Stimulated activated CD8-positive, alpha-beta memory T cell treated with anti-CD3 and anti-CD28 coated beads, Interleukin-12 subunit alpha, Interleukin-12 subunit beta, amount 100 ng/mL, for 1 hour (primary cell): ENCODE results near the gene IER5L.
"Not testable (repeated sequence)": the region's sequence is repeated elsewhere in the genome, so short reads cannot be mapped to it uniquely, and the experiment has no call there.

Experiments
- DNase-seq: peaks from one replicate; pipeline ENCODE4 v3.0.0-alpha.2; 2020; ENCODE audit warnings: low read depth

Gene IER5L

DNA sequence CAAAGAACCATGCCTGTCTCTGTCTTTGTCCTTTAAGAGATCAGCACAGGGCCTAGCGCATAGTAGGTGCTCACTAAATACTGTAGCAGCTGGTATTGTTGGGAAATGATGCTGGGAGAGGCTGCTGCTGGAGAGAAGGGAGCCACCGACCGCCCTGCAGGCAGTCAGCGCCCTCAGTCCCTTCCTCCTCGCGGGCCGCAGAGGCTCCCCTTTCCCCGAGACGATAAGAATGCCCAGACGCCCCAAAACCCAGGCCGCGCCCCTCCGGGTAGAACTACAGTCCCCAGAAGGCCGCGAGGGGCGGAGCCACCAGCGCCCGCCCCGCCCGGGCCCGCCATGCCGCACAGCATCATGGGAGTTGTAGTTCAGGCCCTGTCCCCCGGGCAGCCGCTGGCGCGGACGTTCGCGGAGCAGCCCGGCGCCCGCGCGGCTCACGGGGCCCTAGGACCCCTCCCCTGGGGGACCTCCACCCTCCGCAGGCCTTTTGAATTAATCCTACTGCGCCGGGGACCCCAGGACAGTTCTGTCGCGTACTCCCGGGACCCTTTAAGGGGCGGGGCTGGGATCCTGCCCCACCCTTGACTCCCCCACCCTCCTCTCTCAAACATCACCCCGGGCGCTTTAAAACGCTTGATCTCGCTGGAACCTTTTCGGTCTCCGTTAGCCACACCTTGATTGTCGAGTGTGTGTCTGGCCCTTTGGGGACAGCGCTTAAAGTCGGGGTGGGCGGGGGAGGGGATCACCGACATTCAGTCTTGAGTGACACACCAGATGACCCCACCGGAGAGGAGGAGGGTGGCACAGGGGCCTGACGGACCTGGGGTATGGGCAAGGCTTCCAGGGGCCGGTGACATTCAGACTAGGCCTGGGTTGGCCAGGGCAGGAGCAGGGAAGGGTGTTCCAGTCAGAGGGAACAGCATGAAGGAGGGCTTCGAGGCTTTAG lies 24.8 kb upstream of the IER5L start:
- DNase-seq = peak; percentile 80

DNA sequence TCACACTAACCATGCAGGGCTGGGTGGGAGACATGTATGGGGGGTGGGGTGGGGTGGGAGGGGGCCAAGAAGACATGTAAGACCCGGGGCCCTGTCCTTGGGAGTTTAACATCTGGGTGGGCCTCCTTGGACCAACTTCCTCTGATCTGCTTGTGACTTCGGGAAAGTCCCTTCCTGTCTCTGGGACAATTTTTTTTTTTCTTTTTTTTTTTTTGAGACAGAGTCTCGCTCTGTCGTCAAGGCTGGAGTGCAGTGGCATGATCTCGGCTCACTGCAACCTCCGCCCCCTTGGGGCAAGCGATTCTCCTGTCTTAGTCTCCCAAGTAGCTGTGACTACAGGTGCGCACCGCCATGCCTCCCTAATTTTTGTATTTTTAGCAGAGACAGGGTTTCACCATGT lies 23.8 kb upstream of the IER5L start:
- no peak for DNase-seq

DNA sequence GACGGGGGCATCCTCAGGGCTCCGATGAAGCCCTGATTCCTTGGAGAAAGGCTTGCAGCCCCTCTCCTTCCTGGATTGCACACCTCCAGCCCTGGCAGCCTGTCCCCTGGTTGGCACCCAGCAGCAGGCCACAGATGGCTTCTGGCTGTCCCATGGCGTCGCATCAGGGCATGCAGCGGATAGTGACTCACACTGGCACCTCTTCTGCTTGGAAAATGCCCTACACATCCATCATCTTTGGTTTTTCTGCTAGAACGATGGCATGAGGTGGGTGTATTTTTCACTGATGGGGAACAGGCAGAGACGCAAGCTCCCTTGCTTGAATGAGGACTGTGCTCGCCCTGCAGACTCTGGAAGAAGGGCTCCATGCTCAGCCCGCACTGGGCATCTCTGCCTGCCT lies 23.2 kb upstream of the IER5L start:
- DNase-seq = no peak

DNA sequence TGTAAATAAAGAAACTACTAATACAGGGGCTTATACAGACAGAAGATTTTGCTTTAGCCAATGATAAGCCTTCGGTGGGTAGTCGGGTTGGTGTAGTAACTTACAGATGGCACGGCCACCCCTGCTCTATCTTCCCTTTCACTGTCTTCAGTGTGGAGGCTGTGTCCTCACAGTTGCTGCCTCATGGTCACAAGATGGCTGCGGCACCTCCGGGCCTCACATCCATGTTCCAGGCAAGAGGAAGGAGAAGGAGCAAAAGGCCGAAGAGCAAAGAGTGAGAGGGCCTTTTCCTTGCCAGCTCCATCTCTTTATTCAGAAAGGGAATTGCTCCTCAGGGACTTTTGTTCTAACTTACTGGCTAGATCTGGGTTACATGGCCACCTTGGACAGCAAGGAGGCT lies 22.2 kb upstream of the IER5L start:
- DNase-seq = no peak

DNA sequence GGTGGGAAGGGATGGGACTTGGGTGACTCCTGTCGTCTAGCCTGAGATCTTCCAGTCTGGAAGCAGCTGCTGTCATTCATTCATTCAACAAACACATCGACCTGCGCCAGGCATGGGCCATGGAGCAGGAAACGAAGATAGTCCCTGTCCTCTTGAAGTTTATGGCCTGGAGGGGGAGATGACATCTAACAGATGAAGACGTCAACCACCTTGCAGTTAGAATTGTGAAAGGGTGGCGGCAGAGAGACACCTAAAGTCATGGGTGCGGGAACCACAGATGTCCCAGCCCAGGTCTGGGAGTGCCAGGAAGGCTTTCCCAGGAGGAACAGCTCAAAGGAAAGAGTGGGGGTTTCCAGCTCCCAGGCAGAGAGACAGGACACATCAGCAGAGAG lies 21.0 kb upstream of the IER5L start:
- DNase-seq = no peak

DNA sequence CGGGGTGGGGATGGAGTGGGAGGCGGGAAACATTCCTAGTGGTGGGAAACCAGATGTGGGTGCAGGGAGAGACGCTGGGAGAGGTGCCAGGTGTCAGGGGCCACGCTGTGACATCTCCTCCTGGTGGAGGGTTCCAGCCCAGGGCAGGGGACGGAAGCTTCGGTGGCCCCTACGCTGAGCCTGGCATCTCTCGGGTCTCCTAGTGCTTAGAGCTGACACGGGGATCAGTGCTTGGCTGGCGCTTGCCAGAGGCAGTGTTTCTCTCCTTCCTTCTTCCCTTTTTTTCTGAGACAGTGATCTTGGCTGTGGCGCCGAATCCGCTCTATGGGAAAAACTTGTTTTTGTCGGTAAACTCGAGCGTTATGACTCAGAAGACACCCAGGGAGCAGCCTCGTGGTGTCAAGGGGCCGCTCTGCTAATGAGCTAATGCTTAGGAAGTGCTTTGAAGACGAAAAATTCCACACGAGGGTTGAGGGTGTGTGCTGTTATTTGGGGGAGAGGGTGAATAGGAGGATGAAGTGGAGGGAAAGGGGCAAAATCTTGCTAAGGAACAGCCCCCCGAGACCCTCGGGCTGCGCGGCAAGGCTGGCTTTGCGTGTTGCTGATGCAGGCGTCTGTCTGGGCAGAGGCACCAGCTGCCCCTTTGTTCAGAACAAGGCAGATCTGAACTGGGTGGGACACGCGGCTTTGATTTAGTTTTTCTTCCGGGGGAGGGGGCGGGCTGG lies 20.4 kb upstream of the IER5L start:
- no peak for DNase-seq

DNA sequence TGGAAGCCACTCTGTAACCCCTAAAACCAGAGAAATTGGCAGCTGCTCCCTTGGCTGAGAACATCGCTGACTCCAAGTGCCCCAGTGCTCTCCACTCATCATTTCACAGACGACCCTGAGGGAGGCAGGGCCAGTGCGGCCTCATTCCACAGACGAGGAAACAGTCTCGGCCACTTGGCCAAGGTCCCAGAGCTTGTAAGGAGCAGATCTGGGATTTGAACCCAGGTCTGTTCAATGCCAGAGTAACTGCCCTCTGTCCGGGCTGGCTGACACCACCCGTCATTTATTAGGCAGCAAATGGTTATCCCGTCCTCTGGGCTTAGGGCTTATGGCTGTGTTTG lies 19.9 kb upstream of the IER5L start:
- DNase-seq = no peak

DNA sequence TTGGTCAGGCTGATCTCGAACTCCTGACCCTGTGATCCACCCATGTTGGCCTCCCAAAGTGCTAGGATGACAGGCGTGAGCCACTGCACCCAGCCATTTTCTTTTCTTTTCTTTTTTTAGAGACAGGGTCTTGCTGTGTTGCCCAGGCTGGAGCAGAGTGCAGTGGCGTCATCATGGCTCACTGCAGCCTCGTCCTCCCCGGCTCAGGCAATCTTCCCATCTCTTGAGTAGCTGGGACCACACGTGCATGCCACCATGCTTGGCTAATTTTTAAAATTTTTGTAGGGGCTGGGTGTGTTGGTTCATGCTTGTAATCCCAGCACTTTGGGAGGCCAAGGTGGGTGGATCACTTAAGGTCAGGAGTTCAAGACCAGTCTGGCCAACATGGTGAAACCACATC lies 19.0 kb upstream of the IER5L start:
- not testable (repeated sequence) for DNase-seq

DNA sequence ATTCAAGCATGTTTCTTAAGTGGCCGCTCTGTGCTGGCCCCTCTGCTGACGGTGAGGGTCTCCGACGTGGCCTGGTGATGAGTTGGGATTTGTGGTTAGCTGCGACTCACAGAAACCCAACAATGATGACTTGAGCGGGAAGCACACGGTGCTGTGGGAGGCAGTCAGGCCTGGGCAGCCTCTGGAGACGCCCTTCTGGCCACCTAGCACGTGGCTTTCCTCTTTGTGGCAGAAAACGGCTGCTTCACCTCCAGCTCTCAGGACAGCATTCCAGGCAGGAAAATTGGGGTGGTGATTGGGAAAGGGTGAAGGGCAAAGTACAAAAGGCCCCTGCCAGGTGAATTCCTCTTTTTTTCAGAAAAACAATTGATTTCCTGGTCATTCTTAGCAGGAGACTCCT lies 17.5 kb upstream of the IER5L start:
- DNase-seq = no peak

DNA sequence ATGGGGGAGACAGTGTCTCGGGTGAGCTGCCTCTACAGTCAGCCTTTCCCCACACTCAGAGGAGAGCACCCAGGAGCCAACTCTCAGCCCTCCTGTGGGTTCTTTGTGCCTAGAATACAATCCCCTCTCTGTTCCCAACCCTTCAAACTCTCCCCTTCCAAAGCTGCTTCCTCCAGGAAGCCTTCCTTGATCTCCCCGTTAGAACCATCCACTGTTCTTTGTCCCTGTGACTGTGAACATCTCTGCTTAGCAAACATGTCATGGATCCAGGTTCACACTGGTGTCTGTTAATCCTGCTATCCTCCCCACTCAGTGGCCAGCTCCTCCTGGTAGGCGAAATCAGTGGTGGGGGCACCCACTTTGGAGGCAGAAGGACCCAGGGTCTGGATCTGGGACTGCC lies 16.2 kb upstream of the IER5L start:
- DNase-seq = no peak

DNA sequence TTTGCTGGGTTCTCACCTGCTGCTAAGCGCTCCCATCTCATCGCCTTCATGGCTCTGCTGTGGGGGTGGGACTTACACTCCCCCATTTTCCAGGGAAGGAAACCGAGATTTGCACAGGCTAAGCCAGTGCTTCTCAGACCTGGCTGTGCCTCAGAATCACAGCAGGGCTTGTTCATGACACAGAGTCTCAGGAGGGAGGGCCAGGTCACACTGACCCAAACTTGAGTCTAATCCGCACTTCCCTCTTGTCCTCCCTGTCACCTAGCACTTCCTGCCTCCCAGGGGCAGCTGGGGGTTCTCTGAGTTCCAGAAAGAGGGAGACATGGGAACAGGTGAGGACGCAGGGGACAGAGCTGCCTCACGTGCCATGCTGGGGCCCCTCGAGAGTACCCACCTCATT lies 15.6 kb upstream of the IER5L start:
- DNase-seq = no peak

DNA sequence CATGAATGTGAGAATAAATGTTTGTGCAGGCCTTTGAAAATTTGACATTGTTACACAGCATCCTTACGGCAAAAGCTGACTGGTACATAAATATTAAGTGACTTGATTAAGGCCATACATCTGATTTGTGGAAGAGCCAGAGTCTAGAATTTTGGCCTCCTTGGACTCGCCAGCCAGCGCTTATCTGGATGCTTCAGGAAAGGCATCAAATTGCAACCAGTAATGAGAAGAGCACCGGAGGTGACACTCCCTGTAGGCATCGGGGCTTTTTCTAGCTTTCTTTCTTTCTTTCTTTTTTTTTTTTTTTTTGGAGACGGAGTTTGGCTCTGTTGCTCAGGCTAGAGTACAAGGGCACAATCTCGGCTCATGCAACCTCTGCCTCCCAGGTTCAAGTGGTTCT lies 13.2 kb upstream of the IER5L start:
- DNase-seq = no peak

DNA sequence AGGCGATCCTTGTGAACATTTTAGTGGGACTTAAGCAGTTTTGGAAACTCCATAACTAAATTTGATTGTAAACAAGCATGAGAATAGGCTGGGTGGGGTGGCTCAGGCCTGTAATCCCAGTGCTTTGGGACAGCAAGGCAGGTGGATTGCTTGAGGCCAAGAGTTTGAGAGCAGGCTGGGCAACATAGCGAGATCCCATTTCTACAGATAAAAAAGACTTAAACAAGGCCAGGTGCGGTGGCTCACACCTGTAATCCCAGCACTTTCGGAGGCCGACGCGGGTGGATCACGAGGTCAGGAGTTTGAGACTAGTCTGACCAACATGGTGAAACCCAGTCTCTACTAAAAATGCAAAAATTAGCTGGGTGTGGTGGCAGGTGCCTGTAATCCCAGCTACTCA lies 11.9 kb upstream of the IER5L start:
- not testable (repeated sequence) for DNase-seq

DNA sequence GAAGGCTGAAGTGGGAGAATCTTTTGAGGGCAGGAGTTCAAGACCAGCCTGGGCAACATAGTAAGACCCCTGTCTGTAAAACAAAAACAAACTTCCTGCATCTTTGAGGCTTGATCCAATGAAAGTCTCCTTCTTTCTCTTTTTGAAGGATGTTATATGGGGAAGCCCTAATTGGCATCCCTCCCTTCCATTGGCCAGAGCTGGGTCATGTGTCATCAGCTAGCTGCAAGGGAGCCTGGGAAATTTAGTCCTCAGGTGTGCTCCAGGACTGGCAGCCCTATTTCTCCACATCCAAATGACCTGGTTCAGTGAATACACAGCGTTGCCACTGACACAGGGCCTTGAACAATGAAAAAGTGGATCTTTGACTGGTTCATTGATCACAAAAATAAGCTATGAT lies 9.0 kb upstream of the IER5L start:
- no peak for DNase-seq

DNA sequence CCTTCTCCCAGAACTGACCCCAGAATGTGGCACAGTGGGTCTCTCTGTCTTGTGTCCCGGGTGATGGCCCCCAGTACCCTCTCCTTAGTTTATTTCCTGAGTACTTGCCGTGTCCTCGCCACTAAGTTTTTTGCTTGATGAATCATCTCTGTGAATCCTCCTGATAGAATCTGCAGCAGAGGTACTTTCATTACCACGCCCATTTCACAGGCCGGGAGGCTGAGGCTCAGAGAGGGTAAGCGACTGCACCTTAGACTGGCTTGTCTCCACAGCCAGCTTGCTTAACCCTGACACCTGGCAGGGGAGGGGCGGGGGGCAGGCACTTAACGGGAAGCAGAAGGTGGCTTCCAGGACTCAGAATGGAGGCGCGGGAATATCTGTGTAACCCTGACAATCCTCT lies 7.9 kb upstream of the IER5L start:
- DNase-seq = no peak

DNA sequence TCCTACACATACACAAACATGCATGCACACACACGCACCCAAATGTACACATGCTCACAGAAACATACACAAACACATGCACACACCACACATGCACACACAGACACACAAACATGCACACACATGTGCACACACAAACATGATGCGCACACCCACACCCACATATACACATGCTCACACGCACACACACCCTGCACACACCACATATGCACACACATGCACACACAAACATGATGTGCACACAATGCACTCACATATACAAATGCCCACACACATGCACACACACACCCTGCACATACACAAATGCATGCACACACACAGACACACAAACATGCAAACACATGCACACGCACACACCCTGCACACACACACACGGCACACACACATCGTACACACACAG lies 7.3 kb upstream of the IER5L start:
- no peak for DNase-seq

DNA sequence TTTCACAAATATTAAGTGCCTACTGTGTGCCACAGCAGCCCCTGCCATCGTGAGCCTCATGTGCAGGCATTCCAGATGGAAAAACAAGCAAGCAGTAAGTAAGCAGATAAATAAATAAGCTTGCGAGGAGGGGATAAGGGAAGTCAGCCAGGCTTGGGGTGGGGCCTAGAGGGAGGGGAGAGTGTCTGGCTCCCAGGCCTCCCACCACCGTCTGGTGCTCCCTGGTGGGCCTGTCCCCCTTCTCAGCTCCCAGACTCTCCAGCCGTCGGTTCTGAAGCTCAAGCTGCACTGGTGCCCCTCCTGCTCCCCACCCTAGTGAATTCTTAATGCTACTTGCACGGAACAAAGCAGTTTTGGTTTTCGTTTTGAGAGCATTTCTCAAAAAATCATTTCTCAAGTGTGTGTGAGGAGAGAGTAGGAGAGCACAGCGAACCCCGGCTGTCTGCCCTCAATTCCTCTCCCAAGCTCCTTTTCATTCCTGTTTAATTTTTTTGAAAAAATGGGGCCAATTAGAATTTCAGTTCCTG lies 6.6 kb upstream of the IER5L start:
- DNase-seq = no peak

DNA sequence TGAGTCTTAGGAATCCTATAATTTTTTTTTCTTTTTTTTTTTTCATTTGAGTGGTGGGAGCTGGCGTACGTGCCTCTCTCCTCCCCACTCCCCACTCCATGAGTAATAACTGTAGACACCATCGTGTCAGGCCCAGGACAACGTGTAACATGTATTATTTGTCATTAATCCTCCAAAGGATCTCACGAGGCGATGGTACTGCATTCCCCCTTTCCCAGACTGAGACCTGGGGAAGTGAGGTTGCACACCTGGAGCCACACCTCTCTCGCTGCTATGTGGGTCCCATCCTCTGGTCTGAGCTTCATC lies 6.1 kb upstream of the IER5L start:
- DNase-seq = no peak

DNA sequence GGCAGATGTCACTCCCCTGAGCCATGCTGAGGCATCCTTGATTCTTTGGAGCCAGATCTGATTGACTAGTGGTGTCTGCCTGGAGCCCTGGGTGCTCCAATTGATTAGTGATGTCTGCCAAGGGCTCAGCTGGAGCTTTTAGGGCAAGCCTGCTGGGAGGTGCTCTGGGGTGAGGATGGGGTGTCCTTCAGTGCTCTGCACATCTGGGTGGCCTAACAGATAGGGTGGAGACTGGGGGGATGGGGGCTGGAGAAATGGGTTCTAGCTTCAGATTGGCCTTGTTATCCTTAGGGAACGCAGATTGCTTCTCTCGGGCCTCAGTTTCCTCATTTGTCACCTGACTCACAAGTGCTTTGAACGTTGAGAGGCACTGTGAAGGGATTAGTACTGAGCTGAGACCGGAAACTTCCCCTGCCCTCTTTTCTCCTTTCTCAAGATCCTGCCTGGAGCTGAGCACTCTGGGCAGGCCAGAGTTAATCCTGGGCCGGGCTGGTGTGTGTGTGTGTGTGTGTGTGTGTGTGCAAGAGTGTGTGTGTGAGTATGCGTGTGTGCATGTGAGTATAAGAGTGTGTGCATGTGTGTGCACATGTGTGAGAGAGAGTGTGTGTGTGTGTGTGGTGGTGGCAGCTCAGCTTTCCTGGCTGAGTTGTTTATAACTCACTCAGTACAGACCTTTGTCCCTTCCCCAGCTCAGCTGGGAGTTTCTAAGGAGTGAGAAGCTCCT lies 5.6 kb upstream of the IER5L start:
- no peak for DNase-seq

DNA sequence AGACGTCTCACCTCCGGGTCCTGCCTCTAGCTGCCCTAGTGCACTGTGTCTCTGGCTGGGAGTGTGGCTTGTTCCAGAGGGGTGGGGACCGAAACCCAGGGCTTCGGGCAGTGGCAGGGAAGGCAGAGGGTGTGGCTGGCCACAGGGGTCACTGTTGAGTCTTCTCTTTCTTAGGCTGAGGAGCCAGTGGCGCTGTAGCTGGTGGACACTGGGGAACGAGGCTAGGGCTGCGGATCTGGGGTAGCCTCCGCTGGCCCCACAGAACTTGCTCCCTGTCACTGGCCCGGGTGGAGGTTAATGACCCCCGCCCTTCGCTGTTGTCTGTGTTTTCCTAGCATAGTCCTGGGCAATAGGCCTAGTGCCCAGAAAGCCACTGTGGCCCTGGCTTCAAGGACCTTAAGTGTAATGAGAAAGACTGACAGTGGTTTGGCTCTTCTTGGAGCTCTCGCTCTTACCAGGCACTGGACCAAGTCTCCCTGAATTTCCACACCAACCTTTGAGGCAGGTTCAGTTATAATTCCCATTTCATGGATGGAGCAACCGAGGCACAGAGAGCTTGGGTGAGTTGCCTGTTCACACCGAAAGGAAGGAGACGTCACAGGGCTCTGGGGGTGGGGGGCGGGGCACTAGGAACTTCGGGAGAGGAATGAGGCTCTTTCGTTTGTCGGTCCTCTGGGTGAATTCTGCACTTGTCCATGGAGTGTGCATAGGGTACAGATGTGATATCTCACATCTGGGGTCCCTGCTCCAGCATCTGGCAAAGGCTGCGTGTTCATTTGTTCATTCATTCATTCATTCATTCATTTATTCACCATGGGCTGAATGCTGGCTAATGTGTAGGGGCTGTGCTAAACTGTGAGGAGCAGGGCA lies 4.8 kb upstream of the IER5L start:
- no peak for DNase-seq

DNA sequence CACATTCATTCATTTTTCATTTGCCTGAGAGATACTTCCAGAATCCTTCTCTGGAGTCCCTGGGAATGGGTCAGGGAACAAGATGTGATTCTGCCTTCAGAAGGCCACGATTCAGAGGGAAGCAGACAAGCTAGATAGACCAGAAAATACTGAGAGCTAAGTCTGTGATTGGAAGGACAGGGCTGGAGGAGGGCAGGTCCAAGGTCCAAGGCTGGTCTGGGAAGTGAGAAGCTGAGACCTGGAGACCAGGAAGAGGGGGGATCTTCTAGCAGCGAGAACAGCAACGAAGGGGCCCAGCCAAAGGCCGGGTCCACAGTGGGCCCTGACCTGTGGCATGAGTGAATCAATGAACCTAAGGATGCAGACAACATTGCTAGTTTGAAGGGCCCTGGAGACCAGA lies 4.1 kb upstream of the IER5L start:
- DNase-seq = no peak

DNA sequence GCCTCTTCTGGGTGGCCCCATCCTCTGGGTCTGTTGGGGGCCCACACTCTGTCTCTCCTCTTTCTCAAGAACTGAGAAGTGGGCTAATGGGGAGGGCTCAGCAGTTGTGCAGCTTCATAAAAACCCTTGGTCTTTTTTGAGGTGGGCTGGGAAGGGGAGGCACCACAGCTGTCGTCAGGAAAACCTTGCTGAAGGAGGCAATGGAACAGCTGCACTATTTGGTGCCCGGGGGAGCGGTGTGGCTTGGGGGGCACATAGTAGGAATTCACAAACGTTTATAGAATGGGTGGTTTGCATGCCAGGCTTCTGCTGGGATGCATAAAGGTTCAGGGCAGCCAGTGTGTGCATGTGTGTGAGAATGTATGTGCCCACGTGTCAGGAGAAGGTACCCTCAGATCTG lies 3.2 kb upstream of the IER5L start:
- DNase-seq = no peak
